Adrenal gland (tissue), 5 donors: ENCODE data around the gene PCDHB2.
"Not testable (repeated sequence)": the region's sequence is repeated elsewhere in the genome, so short reads cannot be mapped to it uniquely, and the experiment has no call there.

ENCODE experiments used
- POLR2A ChIP-seq, 2 donors: fragments of 450-650 bp; IDR thresholded peaks; one replicate each; pipeline ENCODE4 v1.6.1; 2017; ENCODE audit warnings: antibody characterized with exemption in 2 of 2, mild to moderate bottlenecking in 2 of 2, moderate library complexity in 1 of 2
- TF ChIP-seq, protein P1 (sequence below), 6 experiments: fragments of 450-650 bp in 4 of 6; fragments of 200-600 bp in 2 of 6; sonication (generic) in 1 of 6; IDR thresholded peaks; 1 replicate in 5 of 6; 2 replicates in 1 of 6; pipeline versions ENCODE4 v1.5.1 to v1.8.0; 2016 to 2021; ENCODE audit warnings: antibody characterized with exemption in 6 of 6, mild to moderate bottlenecking in 2 of 6, moderate library complexity in 1 of 6
- donor health status: DM: no; HTN: no; CAD: no.

- TF ChIP-seq, protein P1, sequence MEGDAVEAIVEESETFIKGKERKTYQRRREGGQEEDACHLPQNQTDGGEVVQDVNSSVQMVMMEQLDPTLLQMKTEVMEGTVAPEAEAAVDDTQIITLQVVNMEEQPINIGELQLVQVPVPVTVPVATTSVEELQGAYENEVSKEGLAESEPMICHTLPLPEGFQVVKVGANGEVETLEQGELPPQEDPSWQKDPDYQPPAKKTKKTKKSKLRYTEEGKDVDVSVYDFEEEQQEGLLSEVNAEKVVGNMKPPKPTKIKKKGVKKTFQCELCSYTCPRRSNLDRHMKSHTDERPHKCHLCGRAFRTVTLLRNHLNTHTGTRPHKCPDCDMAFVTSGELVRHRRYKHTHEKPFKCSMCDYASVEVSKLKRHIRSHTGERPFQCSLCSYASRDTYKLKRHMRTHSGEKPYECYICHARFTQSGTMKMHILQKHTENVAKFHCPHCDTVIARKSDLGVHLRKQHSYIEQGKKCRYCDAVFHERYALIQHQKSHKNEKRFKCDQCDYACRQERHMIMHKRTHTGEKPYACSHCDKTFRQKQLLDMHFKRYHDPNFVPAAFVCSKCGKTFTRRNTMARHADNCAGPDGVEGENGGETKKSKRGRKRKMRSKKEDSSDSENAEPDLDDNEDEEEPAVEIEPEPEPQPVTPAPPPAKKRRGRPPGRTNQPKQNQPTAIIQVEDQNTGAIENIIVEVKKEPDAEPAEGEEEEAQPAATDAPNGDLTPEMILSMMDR (IDR thresholded peaks at IDR 0.05), result not testable (repeated sequence)
- TF ChIP-seq POLR2A (IDR thresholded peaks at IDR 0.05), result not testable (repeated sequence)
Measured at GRCh38 chr5:141102070-141102469, 7.7 kb downstream of the PCDHB2 start.
